Transverse colon (tissue), 3 donors: Measurements from ENCODE around the gene SCN9A.

Experiments
- CTCF ChIP-seq, 5 experiments: fragments of 200-600 bp in 3 of 5; fragments of 450-650 bp in 2 of 5; sonication (generic) in 3 of 5; IDR thresholded peaks; 1 replicate in 2 of 5; 2 replicates in 3 of 5; pipeline ENCODE4 v1.5.1; 2016 to 2017; ENCODE audit warnings: antibody characterized with exemption in 5 of 5, inconsistent platforms in 3 of 5, mild to moderate bottlenecking in 2 of 5, moderate library complexity in 1 of 5
- EP300 ChIP-seq: sonication (generic); formaldehyde crosslinking; IDR thresholded peaks from one replicate; pipeline ENCODE4 v1.6.1; 2017; ENCODE audit warnings: antibody characterized with exemption, low read depth

- TF ChIP-seq CTCF (IDR thresholded peaks at IDR 0.05) (no peak), EP300 (no peak)
Observed at GRCh38 chr2:166380615-166381014, 4.9 kb upstream of the SCN9A start.
